ENCODE data around the gene COG4.

The COG4 gene

DNA sequence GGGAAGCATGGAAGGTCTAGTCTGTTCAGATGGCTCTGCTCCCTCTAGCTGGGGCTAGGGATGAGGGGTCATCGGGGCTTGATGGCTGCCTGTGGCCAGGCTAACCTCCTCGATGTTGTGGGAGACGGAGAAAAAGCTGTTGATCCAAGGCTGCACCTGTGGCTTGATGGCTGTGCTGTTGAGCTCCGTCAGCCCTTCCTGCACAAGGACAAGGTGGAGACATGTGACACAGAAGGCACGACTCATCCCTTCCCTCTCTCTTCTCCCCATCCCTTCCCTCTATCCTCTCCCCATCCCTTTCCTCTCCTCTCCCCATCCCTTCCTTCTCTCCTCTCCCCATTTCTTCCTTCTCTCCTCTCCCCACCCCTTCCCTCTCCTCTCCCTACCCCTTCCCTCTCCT, 40.7 kb downstream of the COG4 start:
- Histone ChIP-seq H3K4me3 (ENCODE audit: low read depth in 1 of 2, low read length in 2 of 2) (no peak overlapping the region), H3K79me2 (ENCODE audit: insufficient read depth, low read length) (no peaks in the 10 kb centered on the region), H3K27me3 (ENCODE audit: insufficient read depth, low read length, poor library complexity) (no peaks in the 10 kb centered on the region), H4K20me1 (ENCODE audit: insufficient read depth, low read length) (no peaks in the 10 kb centered on the region; the same call in 1 of the 2 replicates), H3K4me1 (ENCODE audit: insufficient read depth, low read length) (no peaks in the 10 kb centered on the region), H3K9me3 (ENCODE audit: insufficient read depth, low read length, severe bottlenecking) (no peaks in the 10 kb centered on the region), H3K36me3 (ENCODE audit: insufficient read depth, low read length) (peaks cover 68% of the 10 kb centered on the region), H2AFZ (ENCODE audit: low read depth, low read length) (no peak overlapping the region), H3K4me2 (ENCODE audit: insufficient read depth, low read length) (no peak overlapping the region), H3K27ac (ENCODE audit: low read length) (no peak overlapping the region), H3K9ac (ENCODE audit: low read depth, low read length) (no peak overlapping the region)
- TF ChIP-seq EZH2 (IDR thresholded peaks at IDR 0.05; ENCODE audit: borderline replicate concordance, low read depth, low read length, severe bottlenecking): no peak
- TF ChIP-seq, protein P1, sequence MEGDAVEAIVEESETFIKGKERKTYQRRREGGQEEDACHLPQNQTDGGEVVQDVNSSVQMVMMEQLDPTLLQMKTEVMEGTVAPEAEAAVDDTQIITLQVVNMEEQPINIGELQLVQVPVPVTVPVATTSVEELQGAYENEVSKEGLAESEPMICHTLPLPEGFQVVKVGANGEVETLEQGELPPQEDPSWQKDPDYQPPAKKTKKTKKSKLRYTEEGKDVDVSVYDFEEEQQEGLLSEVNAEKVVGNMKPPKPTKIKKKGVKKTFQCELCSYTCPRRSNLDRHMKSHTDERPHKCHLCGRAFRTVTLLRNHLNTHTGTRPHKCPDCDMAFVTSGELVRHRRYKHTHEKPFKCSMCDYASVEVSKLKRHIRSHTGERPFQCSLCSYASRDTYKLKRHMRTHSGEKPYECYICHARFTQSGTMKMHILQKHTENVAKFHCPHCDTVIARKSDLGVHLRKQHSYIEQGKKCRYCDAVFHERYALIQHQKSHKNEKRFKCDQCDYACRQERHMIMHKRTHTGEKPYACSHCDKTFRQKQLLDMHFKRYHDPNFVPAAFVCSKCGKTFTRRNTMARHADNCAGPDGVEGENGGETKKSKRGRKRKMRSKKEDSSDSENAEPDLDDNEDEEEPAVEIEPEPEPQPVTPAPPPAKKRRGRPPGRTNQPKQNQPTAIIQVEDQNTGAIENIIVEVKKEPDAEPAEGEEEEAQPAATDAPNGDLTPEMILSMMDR (IDR thresholded peaks at IDR 0.05; ENCODE audit: borderline replicate concordance, extremely low read depth, low read length, poor library complexity, severe bottlenecking): no peak
- DNase-seq (no peak), ATAC-seq (ENCODE audit: insufficient read depth, low read depth) (no peak)

- Histone ChIP-seq H3K4me2 (ENCODE audit: insufficient read depth, low read length) (no peak overlapping the region), H3K27ac (ENCODE audit: low read length) (no peak overlapping the region), H3K79me2 (ENCODE audit: insufficient read depth, low read length) (no peaks in the 10 kb centered on the region), H4K20me1 (ENCODE audit: insufficient read depth, low read length) (no peaks in the 10 kb centered on the region; the same call in 1 of the 2 replicates), H3K27me3 (ENCODE audit: insufficient read depth, low read length, poor library complexity) (no peaks in the 10 kb centered on the region), H3K9me3 (ENCODE audit: insufficient read depth, low read length, severe bottlenecking) (no peaks in the 10 kb centered on the region), H3K4me3 (ENCODE audit: low read depth in 1 of 2, low read length in 2 of 2) (no peak overlapping the region), H2AFZ (ENCODE audit: low read depth, low read length) (no peak overlapping the region), H3K4me1 (ENCODE audit: insufficient read depth, low read length) (no peaks in the 10 kb centered on the region), H3K9ac (ENCODE audit: low read depth, low read length) (no peak overlapping the region), H3K36me3 (ENCODE audit: insufficient read depth, low read length) (peaks cover 68% of the 10 kb centered on the region)
- TF ChIP-seq, protein P1 (IDR thresholded peaks at IDR 0.05; ENCODE audit: borderline replicate concordance, extremely low read depth, low read length, poor library complexity, severe bottlenecking): no peak
- TF ChIP-seq EZH2 (IDR thresholded peaks at IDR 0.05; ENCODE audit: borderline replicate concordance, low read depth, low read length, severe bottlenecking): no peak
- DNase-seq (no peak), ATAC-seq (ENCODE audit: insufficient read depth, low read depth) (no peak)
Observed at GRCh38 chr16:70481929-70482536, 41.3 kb downstream of the COG4 start.

DNA sequence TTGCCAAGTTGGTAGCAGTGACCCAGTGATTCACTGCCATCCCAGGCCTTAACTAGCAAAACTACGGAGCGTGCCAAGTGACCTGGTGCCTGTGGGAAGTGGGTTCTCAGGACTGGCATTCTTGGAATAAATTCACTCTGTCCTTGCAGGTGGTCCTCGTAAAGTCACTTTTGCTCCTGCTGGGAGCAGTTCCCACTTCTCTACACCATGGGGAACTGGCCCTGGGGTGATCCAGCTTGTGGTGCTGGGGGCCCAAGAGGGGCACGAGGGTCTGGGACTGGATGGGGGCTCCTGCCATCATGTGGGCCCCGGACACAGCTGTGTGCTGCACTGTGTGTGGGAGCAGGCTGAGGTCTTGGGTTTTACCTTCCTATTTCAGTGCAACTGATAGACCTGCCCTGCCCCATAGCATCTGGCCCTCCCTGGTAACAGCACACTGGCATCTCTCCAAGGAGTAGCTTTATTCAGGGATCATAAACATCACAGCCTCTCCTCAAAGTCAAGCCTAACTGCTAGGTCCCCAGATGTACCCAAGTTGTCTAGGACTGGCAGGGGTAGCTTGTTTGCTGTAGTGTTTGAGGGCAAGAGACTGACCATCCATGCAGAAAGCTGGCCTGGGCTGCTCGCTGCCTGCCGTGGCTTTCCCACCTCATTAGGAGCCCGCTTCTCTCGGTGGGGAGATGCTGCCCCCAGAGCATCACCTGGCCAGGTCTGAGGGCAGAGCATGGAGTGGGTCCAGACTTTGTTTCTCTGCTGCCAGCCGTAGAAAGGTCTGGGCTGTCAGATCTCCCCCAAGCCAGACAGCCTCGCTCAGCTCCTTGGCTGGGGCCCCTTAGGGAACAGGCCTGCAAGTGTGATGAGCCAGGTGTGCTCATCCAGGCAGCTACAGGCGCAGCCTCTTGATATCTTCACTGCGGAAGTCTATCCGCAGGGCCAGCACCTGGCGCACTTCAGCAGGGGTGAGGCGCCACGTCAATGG, 42.9 kb downstream of the COG4 start:
- Histone ChIP-seq H3K27me3 (ENCODE audit: insufficient read depth, low read length, poor library complexity) (no peaks in the 10 kb centered on the region), H3K4me2 (ENCODE audit: insufficient read depth, low read length) (no peak overlapping the region), H3K4me1 (ENCODE audit: insufficient read depth, low read length) (no peaks in the 10 kb centered on the region), H3K9ac (ENCODE audit: low read depth, low read length) (no peak overlapping the region), H3K9me3 (ENCODE audit: insufficient read depth, low read length, severe bottlenecking) (no peaks in the 10 kb centered on the region), H2AFZ (ENCODE audit: low read depth, low read length) (no peak overlapping the region), H3K4me3 (ENCODE audit: low read depth in 1 of 2, low read length in 2 of 2) (no peak overlapping the region), H3K36me3 (ENCODE audit: insufficient read depth, low read length) (peaks cover 63% of the 10 kb centered on the region), H4K20me1 (ENCODE audit: insufficient read depth, low read length) (no peaks in the 10 kb centered on the region; the same call in 1 of the 2 replicates), H3K27ac (ENCODE audit: low read length) (no peak overlapping the region), H3K79me2 (ENCODE audit: insufficient read depth, low read length) (no peaks in the 10 kb centered on the region)
- no peak for DNase-seq
- no peak for ATAC-seq (ENCODE audit: insufficient read depth, low read depth)
- TF ChIP-seq EZH2 (IDR thresholded peaks at IDR 0.05; ENCODE audit: borderline replicate concordance, low read depth, low read length, severe bottlenecking): no peak
- TF ChIP-seq, protein P1 (IDR thresholded peaks at IDR 0.05; ENCODE audit: borderline replicate concordance, extremely low read depth, low read length, poor library complexity, severe bottlenecking): no peak
